ENCODE data around the gene IMPA2. TPM values are rescaled to one million over a fixed set of nuclear protein-coding genes. Genes with fewer than 3 reads are reported as not detected.

IMPA2 gene
- total RNA-seq, 1 donor from 2014 or later, result 10.9 TPM

DNA sequence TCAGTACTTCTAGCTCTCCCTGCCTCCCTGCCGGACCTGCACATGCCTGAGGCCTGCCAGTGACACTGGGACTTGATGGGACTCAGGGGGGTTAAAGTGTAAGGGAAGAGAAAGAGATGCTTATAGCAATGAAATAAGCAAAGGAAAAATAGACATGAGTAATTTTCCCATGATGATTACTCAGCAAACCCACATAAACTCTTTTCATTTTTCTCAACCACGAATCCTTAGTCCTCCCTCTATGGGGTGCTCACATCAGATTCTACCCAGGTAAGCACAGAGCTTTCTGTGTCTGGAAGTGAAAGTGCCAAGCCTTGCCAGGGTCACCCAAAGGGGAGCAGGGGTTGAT is 67.5 kb downstream of the IMPA2 start:
- no peak for TF ChIP-seq CTCF (IDR thresholded peaks at IDR 0.05)
- Mint-ChIP-seq H3K9me3 (ENCODE audit: low read depth) (no peaks in the 10 kb centered on the region), H3K27ac (ENCODE audit: unreplicated experiment) (peak overlapping the region; percentile 93), H3K4me1 (ENCODE audit: low read depth) (peaks cover 50% of the 10 kb centered on the region), H3K27me3 (ENCODE audit: low read depth) (no peaks in the 10 kb centered on the region), H3K36me3 (ENCODE audit: low read depth) (no peaks in the 10 kb centered on the region), H3K4me3 (ENCODE audit: unreplicated experiment) (peak overlapping the region; percentile 61)
- no peak for DNase-seq (ENCODE audit: low spot score)

- H3K4me1 Mint-ChIP-seq (ENCODE audit: low read depth), result peaks cover 53% of the 10 kb centered on the region
- no peaks in the 10 kb centered on the region for H3K27me3 Mint-ChIP-seq (ENCODE audit: low read depth)
- TF ChIP-seq CTCF (IDR thresholded peaks at IDR 0.05), result no peak
- H3K9me3 Mint-ChIP-seq (ENCODE audit: low read depth), result no peaks in the 10 kb centered on the region
- DNase-seq (ENCODE audit: low spot score), result no peak
- no peak overlapping the region for H3K4me3 Mint-ChIP-seq (ENCODE audit: unreplicated experiment)
- peak overlapping the region; percentile 93 for H3K27ac Mint-ChIP-seq (ENCODE audit: unreplicated experiment)
- no peaks in the 10 kb centered on the region for H3K36me3 Mint-ChIP-seq (ENCODE audit: low read depth)
Measured at GRCh38 chr18:12049978-12050811, 68.9 kb downstream of the IMPA2 start.

- no peaks in the 10 kb centered on the region for H3K9me3 Mint-ChIP-seq (ENCODE audit: low read depth)
- H3K4me1 Mint-ChIP-seq (ENCODE audit: low read depth), result peaks cover 62% of the 10 kb centered on the region
- no peaks in the 10 kb centered on the region for H3K36me3 Mint-ChIP-seq (ENCODE audit: low read depth)
- DNase-seq (ENCODE audit: low spot score), result no peak
- H3K27me3 Mint-ChIP-seq (ENCODE audit: low read depth), result no peaks in the 10 kb centered on the region
- no peak overlapping the region for H3K4me3 Mint-ChIP-seq (ENCODE audit: unreplicated experiment)
- H3K27ac Mint-ChIP-seq (ENCODE audit: unreplicated experiment), result peak overlapping the region; percentile 88
- no peak for TF ChIP-seq CTCF (IDR thresholded peaks at IDR 0.05)
Measured at GRCh38 chr18:12052866-12053265, 71.6 kb downstream of the IMPA2 start.

DNA sequence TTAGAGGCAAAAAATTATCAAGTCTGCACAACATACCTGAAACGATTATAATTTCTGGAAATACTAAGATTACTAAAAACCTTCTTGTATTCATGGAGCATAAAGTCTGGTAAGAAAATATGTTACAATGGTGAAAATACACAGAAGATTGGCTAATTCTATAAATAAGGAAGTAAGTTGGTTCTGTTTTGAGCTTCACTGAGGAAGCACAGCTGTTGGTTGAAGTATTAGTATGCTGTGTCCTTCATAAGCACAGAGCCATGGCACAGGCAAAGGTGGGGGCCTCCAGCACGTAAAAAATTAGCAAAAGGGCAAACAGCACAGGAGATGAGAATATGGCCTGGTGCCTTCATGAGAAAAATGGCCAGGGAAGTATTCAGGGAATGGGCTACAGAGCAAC is 72.0 kb downstream of the IMPA2 start:
- H3K36me3 Mint-ChIP-seq (ENCODE audit: low read depth), result no peaks in the 10 kb centered on the region
- H3K27me3 Mint-ChIP-seq (ENCODE audit: low read depth), result no peaks in the 10 kb centered on the region
- H3K27ac Mint-ChIP-seq (ENCODE audit: unreplicated experiment), result peak overlapping the region; percentile 88
- H3K9me3 Mint-ChIP-seq (ENCODE audit: low read depth), result no peaks in the 10 kb centered on the region
- H3K4me3 Mint-ChIP-seq (ENCODE audit: unreplicated experiment), result no peak overlapping the region
- peaks cover 61% of the 10 kb centered on the region for H3K4me1 Mint-ChIP-seq (ENCODE audit: low read depth)
- no peak for TF ChIP-seq CTCF (IDR thresholded peaks at IDR 0.05)
- no peak for DNase-seq (ENCODE audit: low spot score)

GRCh38 chr18:12056034-12056883 is 75.0 kb downstream of the IMPA2 start:
- no peak for TF ChIP-seq CTCF (IDR thresholded peaks at IDR 0.05)
- Mint-ChIP-seq H3K27ac (ENCODE audit: unreplicated experiment) (peak overlapping the region; percentile 62), H3K4me3 (ENCODE audit: unreplicated experiment) (no peak overlapping the region), H3K4me1 (ENCODE audit: low read depth) (peaks cover 33% of the 10 kb centered on the region), H3K9me3 (ENCODE audit: low read depth) (no peaks in the 10 kb centered on the region), H3K27me3 (ENCODE audit: low read depth) (no peaks in the 10 kb centered on the region), H3K36me3 (ENCODE audit: low read depth) (no peaks in the 10 kb centered on the region)
- DNase-seq (ENCODE audit: low spot score), result no peak

All from chondrocyte (in vitro differentiated cells).